Sigmoid colon (tissue), 4 donors: ENCODE measurements around the gene MAP1A.

ENCODE experiments used
- POLR2A ChIP-seq, 2 donors: fragments of 450-650 bp; IDR thresholded peaks; one replicate each; pipeline ENCODE4 v1.6.1; 2016; ENCODE audit warnings: antibody characterized with exemption in 2 of 2, mild to moderate bottlenecking in 2 of 2, moderate library complexity in 2 of 2
- POLR2AphosphoS5 ChIP-seq, 4 donors: sonication (generic); formaldehyde crosslinking; IDR thresholded peaks; one replicate each; pipeline ENCODE4 v1.6.1; 2017; ENCODE audit warnings: antibody characterized with exemption in 4 of 4

- TF ChIP-seq POLR2A (IDR thresholded peaks at IDR 0.05) (no peak), POLR2AphosphoS5 (IDR thresholded peaks at IDR 0.05) (no peak)
Observed at GRCh38 chr15:43498990-43499389, 18.4 kb upstream of the MAP1A start.
